Stimulated activated CD4-positive, alpha-beta T cell treated with anti-CD3 and anti-CD28 coated beads, Interleukin-1b, Interleukin-23, amount 100 ng/mL, for 1 hour (primary cell): Measurements from ENCODE around the gene NECTIN1.
A peak's percentile ranks its signal among the peaks of the same experiment; 100 is the strongest.

ENCODE experiments used
- DNase-seq, 2 donors: peaks; one replicate each; pipeline ENCODE4 v3.0.0-alpha.2; 2020; ENCODE audit warnings: low read depth in 2 of 2

The NECTIN1 gene

DNA sequence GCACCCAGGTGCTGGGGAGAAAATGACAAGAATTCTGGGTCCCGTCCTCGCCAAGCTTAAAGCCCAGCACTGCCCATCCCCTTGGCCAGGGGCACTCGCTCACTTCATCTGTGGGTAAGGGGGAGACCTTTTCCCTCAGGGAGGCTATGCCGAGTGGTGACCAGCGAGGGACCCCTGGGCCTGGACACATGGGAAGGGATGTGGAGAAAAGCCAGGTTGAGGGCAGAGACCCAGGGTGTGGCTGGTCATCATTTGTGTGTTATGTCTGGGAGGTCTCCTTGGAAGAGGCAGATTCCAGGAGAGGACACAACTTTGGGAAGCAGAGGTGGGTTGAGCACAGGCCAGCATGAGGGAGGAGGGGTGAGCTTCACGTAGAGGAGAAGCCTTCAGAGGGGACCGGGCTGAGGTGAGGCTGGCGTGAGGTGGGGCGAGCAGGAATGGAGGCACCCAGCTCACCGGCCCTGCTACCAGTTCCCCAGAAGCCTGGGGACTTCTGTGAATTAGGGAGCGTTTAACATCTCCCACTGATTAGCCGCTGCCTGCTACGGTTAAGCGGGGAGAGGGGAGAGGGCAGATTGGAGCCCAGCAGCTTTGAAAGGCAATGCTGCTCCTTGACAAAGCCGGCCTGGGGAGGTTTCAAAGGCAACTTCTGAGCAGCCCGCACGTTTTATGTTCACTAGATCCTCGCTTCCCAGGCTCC lies 25.8 kb upstream of the NECTIN1 start:
- no peak for DNase-seq

DNA sequence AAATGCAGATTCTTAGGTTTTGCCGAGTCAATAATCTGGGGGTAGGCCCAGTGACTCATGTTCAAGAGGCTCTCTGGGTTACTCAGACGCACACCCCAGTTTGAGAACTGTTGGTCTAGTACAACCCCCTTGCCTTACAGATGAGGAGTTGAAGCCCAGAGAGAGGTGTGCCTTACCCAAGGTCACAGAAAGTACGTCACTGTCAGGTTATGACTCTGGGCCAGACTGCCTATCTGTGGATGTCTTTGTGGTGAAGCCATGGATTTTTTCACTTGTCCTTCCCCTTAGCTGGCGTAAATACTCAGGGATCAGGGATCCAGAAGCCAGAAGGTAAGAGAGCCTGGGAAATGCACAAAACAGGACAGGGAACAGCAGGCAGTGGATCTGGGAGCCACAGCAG lies 25.2 kb upstream of the NECTIN1 start:
- no peak for DNase-seq

DNA sequence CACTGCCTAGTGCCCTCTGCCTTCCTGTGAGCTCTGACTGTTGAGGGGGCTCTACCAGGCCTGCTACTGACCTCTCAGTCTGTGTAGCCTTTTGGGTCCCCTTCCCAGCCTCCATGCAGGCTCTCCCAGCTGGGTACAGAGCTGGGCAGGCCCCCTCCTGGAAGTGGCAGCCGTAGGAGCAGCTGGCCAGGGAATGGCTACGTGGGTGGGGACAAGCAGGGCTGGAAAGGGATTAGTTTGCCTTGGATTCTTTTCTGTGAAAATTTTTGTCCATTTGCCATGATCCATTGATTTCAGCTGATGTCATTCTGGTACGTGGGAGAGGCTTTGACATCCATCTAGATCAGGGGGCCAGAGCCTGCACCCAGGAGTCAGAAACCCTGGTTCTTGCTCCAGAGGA lies 23.9 kb upstream of the NECTIN1 start:
- DNase-seq: no peak

DNA sequence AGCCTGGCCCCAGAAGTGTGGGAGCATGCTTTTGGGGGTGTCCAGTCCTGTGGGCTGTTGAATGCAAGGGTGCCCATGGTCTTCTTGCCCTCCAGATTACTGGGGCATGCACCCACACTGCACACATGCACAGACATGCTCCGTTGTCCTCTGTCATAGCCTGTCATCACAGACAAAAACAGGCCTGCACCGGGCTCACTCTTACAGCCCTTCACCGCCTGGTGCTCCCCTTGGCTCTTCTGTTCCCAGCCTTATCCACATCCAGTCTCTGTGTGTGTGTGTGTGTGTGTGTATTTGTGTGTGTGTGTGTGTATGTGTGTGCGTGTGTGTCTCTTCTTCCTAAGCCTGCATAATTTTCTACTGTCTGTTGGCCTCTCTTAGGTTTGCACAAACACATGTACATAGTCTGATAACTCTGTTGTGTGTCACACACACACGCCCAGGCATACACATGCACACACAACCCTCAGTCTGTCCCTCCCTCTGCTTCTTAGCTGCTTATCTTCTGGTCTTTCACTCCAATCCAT lies 23.4 kb upstream of the NECTIN1 start:
- DNase-seq: no peak

DNA sequence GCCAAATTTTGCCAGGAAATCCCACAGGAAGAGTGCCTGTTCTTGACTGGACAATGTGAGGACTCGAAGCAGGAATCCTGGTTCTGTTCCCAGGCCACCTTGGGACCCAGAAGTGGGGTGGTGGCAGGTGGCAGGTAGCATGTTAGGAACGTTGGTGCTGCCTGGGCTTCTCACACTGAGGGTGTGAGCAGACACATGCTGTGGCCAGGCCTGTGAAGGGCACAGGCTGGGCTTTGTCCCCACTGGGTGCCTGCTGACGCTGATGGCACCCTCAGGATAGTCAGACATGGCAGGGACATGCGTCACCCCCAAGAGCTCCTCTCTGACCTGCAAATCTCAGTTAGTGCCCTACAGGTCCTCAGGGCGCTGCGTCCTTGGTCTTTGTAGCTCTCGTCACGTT lies 21.1 kb upstream of the NECTIN1 start:
- no peak for DNase-seq

DNA sequence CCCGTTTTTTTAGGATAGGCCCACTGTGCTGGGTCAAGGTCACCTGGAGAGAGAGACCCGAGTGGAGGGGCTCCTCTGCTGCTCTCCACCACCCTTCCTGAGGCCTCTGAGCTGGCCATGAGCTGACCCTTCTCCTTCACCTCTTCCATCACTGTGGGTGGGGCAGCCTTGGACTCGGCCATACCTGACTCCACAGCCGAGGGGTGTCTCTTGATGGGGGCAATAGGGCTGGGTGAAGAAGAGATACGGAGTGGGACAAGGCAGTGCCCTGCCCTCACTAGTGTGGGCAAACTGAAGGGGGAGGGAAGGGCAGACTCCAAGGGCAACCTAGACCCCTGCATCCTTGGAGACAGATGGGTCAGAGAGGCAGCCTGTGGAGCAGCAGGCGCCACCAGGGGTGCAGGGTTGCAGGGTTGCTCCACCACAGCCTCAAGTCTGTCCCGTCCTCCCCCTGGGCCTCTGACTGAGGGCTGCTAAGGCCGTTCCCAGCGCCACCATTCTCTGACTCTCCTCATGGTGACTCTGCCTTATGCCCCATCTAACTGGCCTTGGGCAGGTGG lies 20.1 kb upstream of the NECTIN1 start:
- no peak for DNase-seq

DNA sequence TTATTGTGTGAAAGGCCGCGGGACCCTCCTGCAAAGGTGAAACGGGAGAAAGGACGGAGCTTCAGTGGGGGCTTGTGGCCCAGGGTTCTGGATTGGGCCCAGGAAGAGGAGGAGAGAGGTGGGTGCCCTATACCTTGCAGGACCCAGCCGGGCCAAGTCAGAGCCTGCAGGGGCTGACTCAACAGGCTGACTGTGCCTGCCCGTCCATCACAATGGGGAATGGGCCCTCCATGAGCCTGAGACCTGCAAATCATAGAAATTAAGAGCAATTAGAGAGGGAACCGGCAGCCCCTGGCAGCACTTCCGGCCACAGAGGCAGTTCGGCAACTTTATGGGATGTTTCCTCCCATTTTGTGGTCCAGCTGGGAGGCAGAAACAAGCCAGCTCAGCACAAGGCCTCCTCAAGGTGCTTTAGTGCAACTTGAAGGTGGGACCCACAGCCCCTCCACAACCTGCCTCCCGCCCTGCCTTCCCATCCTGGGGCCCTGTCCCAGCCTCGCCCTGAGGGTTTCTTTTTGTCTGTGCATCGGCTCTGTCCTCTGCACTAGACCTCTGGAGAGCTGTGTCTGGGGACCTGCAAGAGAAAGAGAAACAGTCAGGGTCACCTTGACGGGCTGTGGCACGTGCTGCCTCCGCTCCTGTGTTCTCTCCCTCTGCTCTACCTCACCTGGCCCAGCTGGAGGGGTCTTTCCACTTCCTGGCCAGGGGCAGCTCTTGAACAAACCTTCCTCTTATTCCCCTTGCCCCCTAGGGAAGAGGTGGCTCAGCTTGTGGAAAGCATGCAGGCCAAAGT lies 19.1 kb upstream of the NECTIN1 start:
- no peak for DNase-seq

DNA sequence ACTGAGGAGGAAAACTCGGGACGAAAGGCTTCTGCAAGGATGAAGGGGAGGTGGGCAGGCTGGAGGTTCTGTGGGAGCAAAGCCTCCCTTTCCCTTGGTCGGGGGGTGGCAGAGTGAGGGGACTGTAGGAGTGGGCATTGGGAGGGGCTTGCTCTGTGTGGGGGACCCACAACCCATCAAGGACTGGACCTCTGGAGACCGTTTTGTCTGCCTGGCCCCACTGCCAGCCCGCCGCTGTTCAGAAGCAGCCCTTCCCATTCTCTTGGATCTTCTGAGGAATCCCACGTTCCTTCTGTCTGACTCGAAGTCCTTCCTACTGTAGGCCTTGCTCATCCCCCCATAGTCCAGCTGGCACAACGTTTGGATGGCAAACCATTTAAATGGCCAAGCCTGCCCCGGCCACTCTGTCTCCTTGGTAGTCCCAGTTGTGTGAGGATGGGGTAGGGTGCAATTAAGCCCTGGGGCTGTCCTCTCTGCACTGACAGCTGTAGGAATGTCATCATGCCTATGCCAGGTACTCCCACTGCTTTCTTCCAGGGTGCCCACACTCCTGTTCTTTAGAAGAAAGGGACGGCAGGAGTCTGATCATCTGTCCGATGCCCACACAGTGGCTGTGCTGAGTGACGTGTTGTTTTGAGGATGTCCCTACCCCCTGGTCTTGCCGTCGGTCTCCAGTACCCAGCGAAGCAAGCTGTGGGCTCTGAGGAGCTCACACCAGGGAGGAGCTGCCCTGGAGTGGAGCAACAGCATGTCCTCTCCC lies 17.0 kb upstream of the NECTIN1 start:
- DNase-seq: no peak

DNA sequence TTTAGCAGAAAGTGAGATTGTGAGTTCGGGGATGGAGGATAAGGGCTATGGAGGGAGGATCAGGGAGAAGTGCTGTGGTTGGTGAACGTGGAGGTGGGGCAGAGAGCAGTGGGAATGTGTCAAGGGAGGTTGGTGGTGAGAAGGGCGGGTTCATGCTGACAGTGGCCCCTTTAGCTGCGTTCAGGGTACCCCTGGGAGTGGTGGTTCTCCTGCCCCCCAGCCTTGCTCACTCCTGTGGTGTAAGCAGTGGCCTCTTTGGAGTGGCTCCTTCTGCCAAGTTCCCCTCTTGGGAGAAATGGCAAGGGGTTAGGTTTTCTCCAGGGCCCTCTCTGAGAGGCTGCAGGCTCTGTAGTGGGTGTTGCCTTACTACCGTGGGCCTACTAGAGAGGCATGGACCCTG lies 16.1 kb upstream of the NECTIN1 start:
- no peak for DNase-seq

DNA sequence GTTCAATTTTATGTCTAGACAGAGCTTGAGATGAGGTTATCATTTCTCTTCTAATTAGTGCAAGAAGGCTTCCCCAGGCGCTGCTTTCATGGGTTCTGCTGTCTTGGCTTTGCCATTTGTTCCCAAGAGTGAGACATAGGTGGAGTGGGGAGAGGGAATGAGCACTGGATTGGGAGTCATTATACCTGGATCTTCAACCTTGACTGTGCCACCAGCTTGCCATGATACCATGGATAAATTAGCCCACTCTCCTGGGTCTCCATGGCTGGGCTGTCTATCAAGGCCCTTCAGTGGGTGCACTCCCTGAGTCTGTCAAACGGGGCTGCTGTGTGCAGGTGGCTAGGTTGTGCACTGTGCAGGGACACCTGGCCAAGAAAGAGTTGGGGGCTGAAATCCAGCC lies 15.6 kb upstream of the NECTIN1 start:
- DNase-seq: no peak

DNA sequence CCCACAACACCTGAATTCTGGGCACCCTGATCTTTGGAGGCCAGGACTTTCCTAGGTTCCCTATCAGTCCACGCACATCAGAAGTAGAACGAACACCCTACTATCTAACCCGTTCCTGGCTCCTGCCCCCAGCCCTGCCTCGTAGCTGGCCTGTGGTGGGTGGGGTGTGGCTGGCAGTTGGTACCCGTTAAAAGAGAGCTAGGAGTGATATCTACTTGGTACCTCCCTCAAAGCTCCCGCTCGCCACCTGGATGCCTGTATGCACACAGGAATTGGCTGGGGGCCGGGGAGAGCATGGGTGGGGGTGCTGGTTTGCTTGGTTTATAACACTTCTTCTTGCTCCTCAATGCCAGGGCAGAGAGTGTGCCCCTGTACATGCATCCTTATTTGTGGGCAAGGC lies 14.0 kb upstream of the NECTIN1 start:
- DNase-seq: no peak

DNA sequence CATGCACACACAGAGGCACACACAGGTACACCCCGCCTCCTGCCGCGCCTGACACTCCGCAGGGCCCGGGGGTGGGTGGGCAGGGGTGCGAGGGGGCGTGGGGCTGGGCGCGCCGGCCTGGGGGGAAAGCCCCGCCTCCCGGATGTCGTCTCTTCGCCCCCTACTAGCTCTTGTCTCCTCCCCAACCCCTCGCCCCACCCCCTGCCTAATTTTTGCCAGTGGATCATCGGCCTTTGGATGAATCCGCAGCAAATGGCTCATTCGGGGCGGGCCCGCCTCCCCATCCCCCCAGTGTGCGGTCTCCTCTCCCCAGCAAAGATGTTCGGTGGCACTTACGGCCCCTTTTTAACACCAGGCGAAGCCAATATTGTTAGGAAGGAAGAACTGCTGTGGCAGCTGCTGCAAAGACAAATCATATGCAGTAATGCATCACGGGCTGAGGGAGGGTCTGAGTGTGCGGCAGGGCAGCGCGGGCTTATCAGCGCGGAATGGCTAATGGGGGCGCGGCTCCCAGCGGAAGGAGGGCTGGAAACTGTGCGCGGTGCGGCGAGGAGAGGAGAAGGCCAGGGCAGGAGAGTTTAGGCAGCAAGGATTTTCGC lies 13.4 kb upstream of the NECTIN1 start:
- DNase-seq: no peak

DNA sequence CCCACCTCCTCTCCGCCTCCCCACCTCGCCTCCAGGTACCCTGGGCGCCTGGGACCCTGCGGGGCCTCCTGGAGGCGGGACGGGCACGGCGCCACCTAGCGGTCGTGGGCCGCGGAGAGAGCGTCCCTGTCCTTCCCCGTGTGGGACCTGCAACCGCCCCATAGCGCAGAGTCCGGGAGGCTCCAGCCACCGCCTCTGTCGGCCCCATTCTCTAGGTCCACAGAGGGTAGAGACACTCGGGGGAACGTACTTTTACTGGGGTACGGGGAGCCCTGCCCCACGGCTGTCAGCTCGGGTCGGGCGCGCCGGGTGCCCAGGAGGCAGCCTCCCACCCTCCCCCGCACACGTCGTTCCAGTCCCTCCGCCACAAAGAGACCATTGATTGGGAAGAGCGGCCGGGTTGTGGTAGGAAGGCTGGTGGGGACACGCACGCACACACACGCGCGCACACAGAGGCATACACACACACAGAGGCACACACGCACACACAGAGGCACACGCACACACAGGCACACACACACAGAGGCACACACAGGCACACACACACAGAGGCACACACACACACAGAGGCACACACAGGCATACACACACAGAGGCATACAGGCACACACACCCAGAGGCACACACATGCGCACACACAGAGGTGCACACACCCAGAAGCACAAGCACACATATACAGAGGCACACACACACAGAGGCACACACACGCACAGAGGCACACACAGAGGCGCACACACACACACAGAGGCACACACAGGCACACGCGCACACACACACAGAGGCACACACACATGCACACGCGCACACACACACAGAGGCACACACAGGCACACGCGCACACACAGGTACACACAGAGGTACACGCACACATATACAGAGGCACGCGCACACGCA lies 12.6 kb upstream of the NECTIN1 start:
- peak; percentile 10 to 54 for DNase-seq

DNA sequence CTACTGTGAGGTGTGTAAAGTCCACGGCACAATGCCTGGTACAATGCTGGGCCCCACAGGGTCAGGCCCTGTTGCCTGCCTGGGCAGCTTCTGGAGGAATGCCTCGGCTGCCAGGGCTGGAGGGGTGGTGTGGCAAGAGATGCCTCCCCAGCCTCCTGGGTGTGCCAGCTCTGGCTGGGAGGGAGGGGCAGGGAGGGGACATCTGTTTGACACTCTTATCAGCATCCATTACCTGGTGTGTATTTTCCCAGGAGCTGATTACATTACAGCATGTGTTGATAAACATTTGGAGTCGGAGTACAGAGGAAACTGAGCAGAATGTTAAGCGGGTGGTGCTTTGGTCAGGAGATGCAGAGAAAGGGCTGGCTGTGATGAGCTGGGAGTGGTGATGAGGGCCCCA lies 11.0 kb upstream of the NECTIN1 start:
- no peak for DNase-seq

DNA sequence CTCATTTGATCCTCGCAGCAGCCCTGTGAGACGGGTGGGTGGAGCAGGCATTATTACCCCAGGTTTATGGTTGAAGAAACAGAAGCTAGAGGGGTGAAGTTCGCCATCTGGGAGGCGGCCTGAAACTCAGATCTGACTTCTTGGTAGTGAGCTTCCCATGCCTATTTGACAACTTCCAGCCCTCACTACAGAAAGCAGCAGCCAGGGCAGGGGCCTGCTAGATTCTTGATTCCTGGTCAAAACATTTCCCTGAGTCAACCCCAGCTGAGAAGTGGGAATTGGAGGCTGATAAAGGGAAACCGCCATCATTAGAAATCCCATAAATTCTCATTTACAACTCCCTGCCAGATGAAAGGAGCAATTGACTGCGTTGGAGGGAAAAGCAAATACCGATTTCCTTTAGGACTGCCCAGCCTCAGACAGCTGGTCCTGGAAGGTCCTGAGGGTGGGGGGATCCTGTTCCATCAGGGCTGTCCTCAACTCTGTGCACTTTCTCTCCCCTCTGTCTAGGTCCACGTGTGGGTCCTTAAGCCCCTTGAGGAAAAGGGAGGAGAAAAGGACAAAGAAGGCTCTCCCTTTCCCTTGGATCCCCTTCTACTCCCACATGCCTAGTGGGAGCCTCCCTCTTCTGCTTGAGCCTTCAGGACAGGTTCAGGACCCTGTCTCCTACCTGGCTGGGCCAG lies 10.2 kb upstream of the NECTIN1 start:
- DNase-seq: no peak

DNA sequence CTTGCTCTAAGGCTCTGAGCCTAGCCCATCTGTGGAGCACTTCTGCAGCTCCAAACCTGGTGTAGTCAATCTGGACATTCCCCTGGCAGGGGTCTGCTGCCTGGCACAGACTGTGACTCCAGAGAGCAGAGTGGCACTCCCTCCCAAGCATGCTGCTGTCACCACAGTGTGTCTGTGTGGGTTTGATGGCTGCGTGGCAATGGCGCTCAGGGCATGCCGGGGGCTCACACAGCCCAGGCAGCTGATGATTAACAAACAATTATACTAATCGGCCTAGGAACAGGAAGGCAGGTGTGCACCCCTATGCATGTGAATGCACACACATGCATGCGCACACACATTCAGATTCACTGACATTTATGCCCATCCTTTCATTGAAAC lies 9.0 kb upstream of the NECTIN1 start:
- no peak for DNase-seq

DNA sequence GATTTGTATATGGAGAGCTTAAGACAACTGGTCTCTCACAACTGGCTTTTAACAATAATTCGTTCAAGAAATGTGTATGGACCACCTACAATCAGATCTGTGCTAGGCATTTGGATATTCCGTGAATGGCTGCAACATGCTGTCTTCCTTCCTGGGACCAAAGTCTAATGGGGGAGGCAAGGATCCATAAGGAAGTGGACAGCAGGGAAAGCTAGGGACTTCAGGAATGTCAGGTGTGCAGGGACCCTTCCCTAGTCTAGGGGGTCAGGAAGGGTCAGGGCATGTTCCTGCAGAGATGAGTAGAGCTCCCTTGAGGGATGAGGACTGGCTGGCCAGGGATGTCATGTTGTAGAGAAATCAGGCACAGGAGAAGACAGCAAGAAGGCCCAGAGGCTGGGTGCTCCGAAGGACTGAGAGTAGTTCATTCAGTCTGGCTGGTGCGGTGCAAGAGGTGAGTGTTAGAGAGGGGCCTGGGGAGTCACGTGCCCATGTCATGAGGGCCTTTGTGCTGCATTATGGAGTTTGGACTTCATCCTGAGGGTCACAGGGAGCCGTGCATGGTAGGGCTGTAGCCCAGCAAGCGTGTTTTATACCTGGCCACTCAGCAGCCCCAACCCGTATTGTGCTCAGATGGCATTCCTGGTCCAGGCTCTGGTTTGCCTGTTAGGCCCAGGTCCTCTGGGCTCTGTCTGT lies 8.5 kb upstream of the NECTIN1 start:
- DNase-seq: no peak

DNA sequence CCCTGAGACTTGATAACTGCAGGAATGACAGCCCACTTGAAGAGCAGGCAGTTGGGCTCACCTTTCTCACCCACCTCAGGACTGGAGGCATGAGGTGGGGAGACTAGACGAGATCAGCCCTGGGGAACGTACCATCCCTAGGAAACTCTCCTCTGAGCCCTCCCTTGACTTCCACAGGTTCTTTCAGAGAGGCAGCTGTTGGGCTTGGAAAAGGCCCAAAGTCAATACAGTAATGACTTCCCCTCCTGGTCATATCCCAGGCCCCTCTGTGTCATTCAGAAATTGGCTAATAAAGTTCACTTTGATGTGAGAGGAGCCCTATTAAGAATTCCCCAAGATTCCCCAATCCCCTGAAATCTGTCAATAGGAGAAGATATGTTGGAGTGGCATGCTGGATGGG lies 5.8 kb upstream of the NECTIN1 start:
- DNase-seq: no peak

DNA sequence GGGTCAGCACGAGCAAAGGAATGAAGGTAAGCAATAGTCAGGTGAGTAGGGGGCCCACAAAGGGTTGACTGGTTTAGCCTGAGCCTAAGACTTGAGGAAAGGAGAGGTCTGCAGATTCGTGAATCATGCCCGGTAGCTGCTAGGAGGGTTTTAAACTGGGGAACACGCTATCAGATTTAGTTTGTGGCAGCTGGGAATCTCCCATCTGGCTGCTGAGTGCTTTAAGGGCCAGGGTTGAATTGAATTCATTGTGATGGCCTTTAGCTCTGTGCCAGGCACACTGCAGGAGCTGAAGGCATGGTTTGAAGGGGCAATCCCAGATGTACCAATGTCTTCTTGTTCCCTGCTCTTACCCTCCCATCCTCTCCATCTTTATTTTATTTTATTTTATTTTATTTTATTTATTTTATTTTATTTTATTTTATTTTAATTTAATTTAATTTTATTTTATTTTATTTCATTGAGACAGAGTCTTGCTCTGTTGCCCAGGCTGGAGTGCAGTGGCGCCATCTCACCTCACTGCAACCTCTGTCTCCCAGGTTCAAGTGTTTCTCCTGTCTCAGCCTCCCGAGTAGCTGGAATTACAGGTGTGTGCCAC lies 1.9 kb upstream of the NECTIN1 start:
- no peak for DNase-seq
